NCI-H187 treated with DMSO at 0.1 percent for 48 hours (cell line): Measurements from ENCODE around the gene MAL.

ENCODE experiments used
- DNase-seq: peaks from one replicate; lab custom pipeline; 2025; lab: John Stamatoyannopoulos, UW

Gene MAL

DNA sequence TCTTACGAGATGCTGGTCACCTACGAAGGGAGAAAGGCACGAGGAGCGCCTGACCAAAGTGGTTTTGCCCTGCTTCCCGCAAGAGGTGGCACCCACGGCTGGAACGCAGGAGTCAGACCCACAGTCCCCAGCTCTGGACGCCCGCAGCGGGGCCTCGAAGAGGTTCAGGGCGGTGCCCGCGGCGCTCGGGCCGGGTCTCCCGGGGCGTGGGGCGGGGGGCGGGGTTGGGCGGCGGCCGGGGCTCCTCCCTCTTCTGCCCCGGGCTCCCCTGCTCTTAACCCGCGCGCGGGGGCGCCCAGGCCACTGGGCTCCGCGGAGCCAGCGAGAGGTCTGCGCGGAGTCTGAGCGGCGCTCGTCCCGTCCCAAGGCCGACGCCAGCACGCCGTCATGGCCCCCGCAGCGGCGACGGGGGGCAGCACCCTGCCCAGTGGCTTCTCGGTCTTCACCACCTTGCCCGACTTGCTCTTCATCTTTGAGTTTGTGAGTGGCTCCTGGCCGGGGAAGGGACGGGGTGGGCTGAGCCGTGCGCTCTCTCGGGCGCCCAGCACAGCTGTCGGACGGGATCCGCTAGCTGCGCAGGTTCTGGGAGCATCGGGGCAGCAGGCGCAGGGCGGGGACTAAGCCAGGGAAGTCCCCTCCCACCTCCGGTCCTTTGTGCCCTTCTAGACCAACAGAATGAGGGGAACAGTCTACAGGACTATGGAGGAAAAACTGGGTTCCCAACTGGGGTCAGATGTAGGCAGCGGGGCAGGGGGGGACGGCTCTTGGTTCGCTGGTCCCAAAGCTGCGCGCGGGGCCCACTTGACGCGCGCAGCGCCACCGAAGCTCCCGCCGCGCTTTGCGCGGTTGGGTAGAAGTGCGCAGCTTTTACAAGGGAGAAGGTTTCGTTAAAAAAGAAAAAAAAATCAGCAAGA, at the start of gene MAL:
MAL (plus strand) TSS at position 303 of the 914 bp plus-strand sequence; CDS start at position 388, 85 bp downstream.
- DNase-seq, result no peak

DNA sequence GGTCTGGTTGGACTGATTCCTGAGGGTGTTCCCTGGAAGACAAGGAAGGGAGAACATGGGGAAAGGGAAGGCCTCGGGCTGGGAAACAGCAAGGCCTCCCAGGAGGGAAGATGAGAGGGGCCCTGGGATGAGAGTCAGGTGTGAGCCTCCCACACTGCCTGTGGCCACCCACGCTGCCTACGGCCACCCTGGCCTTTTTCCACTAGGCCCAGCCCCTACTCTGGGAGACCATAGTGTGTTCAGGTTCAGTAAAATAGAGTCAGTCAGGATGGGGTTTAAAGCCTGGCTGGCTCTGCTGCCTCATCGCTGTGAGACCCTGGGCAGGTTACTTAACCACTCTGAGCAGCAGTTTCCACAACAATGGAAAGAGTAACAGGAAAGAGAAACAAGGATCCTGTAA, 47.7 kb upstream of the MAL start:
- no peak for DNase-seq

DNA sequence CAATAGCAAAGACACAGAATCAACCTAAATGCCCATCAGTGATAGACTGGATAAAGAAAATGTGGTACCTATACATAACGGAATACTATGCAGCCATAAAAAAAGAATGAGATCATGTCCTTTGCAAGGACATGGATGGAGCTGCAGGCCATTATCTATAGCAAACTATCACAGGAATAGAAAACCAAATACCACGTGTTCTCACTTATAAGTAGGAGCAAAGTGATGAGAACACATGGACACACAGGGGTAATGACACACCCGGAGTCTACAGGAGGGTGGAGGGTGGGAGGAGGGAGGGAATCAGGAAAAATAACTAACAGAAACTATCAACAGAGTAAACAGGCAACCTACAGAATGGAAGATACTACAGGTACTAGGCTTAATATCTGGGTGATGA, 46.6 kb upstream of the MAL start:
- no peak for DNase-seq

DNA sequence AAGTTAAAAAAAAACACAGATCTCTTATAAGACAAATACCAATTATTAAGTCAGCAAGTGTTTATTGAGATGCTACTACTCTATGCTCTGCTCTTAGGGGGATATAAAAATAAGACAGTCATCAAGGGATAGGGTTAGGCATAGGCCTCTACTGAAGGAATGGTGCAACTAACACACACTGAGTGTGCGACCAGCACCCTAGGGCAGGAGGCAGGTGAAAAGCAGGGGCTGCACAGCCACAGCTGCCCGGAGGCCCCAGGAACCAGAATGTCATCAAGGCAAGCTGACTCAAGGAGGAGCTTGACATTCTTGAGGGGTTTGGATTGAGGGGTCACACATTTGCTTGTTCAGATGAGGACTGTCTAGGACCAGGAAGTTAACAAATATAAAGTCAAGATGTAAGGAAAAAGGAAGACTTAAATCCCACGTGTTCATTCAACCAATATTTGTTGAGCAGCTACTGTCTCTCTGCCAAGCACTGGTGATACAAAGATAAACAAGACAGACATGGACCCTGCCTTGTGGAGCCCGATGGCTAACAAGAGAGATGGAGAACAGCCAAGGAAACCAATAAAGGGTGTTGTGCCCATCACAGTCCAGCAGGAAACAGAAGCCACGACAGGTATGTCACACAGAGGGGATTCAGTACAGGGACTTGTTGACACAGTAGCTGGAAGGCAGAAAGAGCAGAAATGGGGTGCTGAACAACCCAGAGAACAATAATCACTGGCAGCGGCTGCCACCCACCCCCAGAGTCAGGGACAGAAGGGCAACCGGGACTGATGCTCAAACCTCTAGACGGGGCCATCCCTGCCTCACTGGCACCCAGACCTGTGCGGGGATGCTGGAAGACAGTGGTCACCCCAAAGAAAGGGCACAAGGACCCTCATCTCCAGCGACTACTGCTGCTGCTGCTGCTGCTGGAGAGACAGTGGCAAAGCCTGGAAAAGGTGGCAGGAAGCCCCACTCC, 45.8 kb upstream of the MAL start:
- no peak for DNase-seq

DNA sequence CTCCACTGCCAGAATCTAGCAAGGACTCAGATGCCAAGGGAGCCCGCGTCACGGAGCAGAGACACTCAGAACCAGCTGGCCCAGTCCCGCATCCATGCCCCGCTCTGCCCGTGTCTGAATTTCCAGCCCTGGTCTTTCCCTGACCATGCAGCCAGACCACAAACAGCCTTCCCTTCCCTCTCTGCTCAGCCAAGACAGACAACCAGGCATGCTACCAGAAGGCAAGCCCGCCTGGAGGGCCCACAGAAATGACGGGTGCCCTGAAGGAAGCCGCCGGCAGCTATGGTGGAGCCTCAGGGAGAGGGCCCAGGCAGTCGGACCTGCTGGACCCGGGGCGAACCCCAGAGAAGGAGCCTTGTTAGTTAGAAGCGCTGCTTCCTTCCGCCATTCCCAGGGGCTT, 45.1 kb upstream of the MAL start:
- no peak for DNase-seq

DNA sequence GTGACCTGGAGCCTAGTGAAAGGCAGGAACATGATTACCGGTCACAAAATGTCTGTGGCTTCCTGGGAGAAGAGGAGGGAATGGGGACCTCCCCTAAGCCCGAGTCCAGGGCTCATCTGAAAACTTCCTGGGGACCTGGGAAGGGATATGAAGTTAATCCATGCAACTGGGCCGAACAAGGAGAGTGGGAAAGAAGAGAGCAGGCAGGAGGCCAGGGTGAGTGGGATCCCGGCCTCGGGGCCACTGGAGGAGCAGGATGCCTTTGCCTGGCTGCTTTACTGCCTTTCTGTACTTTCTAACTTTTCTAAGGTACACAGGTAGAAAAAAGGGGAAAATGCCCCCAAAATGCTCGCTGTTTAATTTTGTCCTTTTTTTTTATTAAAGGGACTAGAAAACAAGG, 43.4 kb upstream of the MAL start:
- no peak for DNase-seq

DNA sequence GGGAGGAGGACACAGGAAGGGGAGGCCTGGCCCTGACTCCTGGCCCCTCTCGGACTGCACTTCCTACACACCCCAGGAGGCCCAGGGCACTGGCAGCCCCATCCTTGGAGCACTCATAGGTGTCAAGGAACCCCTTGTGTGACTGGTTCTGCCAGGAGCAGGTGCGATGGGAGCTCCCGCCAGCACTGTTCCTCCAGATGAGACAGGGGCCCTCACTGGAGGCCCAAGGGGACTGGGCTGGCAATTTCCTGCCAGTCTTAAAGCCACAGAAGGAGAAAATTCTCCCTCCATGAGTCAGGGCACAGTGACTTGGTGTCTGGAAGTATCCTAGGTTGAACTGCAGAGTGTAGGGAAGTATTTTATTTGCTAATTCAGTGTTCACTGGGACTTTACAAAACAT, 42.8 kb upstream of the MAL start:
- no peak for DNase-seq

DNA sequence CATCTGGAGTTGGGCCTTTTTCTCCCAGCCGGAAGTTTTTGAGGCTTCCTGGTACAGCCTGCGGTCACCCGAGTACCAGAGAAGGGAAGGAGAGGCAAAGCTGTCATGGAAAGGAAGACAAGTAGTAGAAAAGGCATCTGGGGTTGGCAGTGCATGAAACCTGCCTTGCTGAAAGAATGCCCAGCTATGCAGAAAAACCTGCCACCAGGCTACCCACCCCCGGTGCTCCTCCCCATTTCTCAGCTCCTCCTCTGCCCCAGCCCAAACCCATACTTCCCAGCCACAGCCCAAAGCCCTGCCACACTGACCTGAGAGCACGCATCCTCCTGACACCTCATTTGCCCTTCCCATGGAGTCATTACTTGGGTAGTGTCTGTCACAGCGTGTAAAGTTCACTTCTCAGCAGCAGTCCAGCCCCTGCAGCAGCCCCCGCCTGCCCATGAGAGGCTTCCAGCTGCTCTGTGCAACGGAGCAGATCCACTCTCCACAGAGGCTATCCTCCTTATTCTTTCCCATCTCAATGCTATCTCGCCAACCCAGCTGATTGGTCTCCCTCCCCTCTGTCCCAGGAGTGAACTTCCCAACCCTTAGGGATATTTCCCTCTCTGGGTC, 40.4 kb upstream of the MAL start:
- no peak for DNase-seq

DNA sequence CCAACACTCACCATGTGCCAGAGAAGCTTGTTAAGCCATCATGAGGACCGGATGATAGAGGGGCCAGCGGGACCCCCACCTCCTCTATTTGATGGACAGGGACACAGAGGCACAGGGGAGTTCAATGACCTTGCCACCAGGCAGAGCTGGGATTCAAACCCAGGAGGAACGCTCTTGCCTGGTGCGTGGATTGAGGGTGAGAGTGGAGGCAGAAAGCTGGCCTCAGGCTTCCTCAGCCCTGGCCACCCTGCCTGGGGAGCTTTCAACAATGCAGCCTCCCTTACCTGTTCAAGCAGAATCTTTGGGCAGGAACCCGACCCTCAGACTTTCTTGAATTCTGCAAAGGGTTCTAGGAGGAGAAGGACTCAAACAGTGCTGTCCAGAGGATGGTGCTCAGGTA, 39.9 kb upstream of the MAL start:
- DNase-seq, result no peak

DNA sequence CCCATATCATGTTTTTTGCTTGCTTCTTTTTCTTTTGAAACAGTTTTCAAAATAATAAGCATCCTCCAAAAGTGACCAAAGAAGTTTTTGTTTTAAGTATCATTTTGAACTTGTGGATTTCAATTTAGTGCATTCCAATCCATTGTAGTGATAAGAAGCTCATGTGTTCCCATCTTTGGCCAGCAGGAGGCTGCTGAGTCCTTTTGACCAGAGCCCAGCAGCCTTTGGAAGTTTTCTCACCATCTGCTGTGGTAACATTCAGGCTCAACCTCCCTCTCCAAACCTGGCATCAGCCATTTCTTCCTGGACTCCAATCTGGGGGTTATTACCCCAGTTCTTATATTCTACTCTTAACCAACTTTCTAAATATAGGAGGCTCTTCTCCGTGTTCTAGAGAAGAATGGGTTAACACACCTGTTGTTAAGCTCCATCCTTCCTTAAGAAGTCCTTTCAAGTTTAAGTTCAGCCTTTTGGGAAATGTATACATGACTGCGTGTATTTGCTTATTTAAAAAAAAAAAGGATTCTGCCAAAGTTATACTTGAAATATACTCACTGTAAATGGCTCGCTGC, 39.0 kb upstream of the MAL start:
- DNase-seq, result peak; percentile 17

DNA sequence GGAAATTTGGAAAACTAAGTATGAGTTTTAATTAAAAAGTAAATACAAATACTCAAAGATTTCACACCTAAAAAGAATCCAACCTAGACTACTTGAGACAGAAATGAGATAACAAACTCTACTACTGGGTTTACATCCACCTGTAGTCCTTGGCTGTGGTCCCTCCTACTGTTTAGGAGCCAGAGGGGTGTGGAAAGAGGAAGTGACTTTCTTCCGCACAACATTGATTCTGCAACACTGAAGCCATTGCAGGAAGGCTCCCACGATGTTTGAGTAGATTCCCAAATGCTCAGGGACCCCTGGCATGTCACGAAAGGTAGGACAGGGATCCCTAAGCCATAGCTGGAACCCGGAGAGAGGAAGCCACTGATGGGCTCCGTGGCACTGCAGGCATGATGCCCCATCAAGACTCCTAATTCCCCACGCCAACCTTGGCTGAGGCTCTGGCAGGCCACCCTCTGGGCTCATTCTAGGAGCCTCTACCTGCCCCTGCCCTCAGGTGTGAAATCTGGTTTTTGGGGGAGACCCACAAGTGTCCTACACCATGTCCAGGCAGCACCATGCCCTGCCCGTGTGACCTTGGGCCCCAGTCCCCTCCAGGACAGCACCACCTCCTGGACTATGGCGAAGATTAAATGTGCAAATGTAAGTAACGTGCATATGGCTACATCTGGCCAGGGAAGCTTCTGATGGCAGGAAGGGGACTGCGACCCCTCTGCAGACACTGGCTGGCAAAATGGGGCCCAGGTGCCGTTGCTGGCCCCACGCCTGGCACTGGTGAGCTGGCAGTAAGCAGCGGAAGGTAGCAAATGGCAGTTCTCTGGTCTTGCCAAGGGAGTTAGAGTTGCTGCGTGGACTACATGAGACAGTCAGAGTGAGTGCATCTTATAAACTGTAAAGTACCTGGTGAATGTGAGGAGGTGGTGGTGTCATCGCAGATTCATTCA, 38.2 kb upstream of the MAL start:
- no peak for DNase-seq

DNA sequence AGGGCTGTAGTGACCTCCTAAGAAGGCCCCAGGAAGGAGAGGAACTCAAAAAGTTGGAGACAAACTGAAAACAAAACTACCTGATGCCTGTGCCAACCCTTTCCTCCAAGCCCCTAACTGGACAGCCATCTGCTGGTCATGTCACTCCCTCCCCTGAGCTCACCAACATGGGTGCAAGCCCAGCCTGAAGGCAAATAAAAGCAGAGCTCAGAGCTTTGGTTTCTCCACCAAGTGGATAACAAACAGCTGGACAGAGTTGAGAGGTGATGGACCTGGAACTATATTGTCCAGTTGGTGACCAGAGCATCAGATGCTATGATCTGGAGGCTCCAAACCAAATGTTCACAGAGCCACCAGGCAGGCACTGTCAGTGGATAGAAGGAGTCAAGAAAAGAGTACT, 34.6 kb upstream of the MAL start:
- DNase-seq, result no peak

DNA sequence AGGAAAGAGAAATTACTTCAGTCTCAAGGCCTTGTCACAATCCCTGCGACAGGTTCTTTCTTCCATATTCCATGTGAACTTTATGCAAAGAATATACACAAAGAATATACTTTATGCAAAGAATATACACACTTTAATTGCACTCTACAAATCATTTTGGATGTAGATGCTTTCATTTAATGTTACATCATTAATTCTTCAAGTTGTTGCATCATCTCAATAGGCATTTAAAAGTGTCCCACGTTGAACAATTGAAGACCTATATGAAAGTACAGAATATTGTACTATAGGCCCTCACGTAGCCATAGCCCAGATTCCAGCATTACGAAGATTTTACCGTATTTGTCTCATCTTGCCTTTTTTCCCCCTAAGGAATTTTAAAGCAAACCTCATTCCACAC, 33.1 kb upstream of the MAL start:
- DNase-seq, result no peak

DNA sequence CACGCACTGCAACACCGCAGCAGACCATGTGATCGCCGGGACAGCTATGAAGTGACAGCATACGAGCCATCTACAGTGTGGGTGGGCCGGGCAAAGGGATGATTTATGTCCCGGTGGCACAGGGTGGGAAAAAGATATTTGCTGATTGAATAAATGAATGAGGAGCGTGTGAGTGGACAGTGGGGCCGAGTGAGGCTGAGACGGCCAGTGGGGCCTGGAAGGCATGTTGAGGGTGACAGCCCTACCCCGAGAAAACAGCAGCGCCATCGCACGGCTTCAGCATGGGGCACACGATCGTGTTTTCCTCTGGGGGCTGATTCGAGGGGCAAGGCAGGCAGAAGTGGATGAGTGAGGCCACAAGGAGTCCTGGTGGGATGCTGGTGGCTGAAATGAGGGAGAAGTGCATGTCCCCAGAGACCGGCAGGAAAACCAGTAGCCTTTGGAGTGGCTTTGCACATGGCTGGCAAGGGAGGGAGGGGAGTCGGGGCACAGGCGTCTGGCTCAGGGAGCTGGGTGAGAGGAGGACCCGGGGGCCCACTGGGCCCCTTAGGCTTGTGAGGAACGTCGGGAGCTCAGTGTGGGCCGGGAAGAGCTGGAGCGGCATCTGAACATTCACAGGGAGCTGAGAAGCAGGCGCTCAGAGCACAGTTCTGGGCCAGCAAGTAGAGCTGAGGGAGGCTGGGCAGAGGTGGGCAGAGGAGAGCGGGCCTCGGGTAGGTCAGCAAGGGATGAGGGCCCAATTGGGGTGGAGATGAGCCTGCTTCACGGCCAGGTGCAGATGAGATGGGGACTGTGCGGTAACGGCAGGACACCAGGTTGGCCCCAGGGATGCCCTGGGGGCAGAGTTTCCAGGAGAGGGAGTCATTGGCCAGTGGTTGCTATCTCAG, 32.1 kb upstream of the MAL start:
- no peak for DNase-seq

DNA sequence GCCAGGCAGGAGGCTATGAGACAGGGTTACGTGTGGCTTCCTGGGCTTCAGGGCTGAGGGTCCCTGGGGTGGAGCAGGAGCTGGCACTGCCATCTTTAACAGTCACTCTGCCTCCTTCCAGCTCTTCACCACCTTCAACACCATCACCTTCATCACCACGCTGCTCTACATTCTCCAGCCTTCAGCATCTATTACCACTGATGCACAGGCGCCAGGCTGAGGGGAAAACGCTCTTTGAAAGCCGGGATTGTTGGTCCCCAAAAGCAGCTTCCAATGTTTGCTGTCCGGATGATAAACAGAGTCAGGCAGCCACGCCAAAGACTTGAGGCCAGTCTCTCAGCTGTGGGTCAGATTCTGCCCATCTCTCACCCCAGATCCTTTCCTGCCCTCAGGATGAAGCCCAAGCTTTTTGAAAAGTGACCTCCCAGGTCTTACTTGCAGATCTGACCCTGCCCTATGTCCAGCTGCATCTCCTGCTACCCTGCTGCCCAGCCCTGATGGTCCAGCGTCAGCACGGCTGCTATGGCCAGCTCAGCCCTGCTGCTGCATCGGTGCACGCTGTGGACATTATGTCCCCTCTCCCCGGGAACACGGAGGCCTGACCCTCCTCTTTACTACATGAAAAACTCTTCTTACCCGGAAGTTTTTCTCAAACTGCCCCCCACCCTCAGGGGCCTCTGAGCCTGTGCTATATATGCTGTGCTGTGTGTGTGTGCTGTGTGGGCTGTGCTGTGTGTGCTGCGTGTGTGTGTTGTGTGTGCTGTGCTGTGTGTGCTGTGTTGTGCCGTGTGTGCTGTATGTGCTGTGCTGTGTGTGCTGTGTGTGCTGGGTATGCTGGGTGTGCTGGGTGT, 31.2 kb upstream of the MAL start:
- no peak for DNase-seq

DNA sequence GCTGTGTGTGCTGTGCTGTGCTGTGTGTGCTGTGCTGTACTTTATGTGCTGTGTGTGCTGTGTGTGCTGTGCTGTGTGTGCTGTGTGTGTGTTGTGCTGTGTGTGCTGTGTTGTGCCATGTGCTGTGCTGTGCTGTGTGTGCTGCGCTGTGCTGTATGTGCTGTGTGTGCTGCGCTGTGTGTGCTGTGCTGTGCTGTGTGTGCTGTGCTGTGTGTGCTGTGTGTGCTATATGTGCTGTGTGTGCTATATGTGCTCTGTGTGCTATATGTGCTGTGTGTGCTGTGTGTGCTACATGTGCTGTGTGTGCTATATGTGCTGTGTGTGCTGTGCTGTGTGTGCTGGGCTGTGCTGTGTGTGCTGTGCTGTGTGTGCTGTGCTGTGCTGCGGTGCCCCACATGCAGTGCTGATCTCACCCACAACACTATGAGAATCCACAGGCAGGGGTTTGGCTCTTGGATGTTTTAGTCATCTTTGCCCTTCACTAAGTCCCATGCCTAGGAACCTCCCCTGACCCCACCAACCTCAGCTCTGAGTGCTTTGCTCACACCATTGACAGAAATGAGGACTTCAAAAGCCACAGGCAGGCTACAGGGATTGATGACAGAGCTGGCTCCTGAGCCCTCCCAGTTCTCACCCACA, 30.5 kb upstream of the MAL start:
- DNase-seq, result no peak

DNA sequence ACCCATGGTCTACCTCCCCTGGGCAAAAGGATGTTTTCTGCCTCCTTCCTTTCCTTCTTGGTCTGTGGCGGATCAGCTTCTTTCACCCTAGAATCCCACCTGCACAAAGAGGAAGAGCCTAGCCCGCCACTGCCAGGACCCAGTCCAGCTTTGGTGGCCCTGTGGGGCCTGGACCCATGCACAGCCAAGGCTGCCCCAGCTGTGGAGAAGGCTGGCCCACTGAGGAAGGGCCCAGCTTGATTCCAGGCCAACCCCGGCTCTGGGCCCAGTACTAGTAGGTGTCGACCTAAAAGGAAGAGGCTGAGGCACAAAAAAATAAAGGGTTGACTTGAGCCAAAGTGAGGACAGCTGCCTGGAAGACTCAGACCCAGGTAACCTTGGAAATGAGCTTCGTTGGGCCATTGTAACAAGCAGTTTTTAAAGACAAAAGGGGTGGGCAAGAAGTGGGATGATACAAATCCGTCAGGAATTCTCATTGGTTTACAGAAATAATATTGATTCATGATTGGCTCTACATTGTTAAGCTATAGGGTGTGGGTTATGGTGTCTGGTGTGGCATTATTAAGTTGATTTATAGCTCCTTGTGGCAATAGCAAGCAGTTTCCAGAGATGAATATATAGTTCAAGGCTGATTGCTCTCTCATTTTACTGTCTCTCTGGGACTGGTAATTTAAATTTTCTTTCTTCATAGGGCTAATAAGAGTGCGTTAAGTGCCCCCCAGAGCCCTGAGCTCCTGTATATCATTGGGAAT, 29.8 kb upstream of the MAL start:
- no peak for DNase-seq
